Measurements from ENCODE around the gene ESRRG.

Gene ESRRG

GRCh38 chr1:216626394-216627067 is 96.7 kb downstream of the ESRRG start:
- DNase-seq, result no peak

- no peak for DNase-seq
These were observed 101.7 kb downstream of the ESRRG start for GRCh38 chr1:216621536-216621935.

GRCh38 chr1:216617081-216617875 is 106.0 kb downstream of the ESRRG start:
- no peak for DNase-seq

- no peak for DNase-seq
These were observed 106.8 kb downstream of the ESRRG start for GRCh38 chr1:216616425-216616824.

GRCh38 chr1:216614011-216614934 is 109.0 kb downstream of the ESRRG start:
- DNase-seq, result no peak

GRCh38 chr1:216612291-216612690 is 110.9 kb downstream of the ESRRG start:
- no peak for DNase-seq

- no peak for DNase-seq
These were observed 116.0 kb downstream of the ESRRG start for GRCh38 chr1:216607067-216607697.

GRCh38 chr1:216606047-216606637 is 117.1 kb downstream of the ESRRG start:
- DNase-seq, result no peak

GRCh38 chr1:216604771-216605170 is 118.5 kb downstream of the ESRRG start:
- DNase-seq, result no peak

- DNase-seq, result no peak
These were observed 122.3 kb downstream of the ESRRG start for GRCh38 chr1:216600730-216601609.

GRCh38 chr1:216599851-216600250 is 123.4 kb downstream of the ESRRG start:
- DNase-seq, result no peak

- no peak for DNase-seq
These were observed 124.8 kb downstream of the ESRRG start for GRCh38 chr1:216598448-216598847.

- DNase-seq, result no peak
These were observed 126.9 kb downstream of the ESRRG start for GRCh38 chr1:216596281-216596862.

GRCh38 chr1:216587715-216588114 is 135.5 kb downstream of the ESRRG start:
- DNase-seq, result no peak

GRCh38 chr1:216582151-216582550 is 141.1 kb downstream of the ESRRG start:
- no peak for DNase-seq

GRCh38 chr1:216580538-216581057 is 142.6 kb downstream of the ESRRG start:
- DNase-seq, result no peak

GRCh38 chr1:216576234-216576937 is 146.8 kb downstream of the ESRRG start:
- DNase-seq, result no peak

- no peak for DNase-seq
These were observed 156.5 kb downstream of the ESRRG start for GRCh38 chr1:216566641-216567205.

- DNase-seq, result no peak
These were observed 160.1 kb downstream of the ESRRG start for GRCh38 chr1:216563087-216563486.

- DNase-seq, result no peak
These were observed 160.8 kb downstream of the ESRRG start for GRCh38 chr1:216562383-216562782.
